Measurements from ENCODE around the gene CDH15. TPM values are rescaled to one million over a fixed set of nuclear protein-coding genes. Genes with fewer than 3 reads are reported as not detected.
A peak's percentile ranks its signal among the peaks of the same experiment; 100 is the strongest.

CDH15 gene
- polyA plus RNA-seq, 1 donor = 340 TPM

GRCh38 chr16:89200124-89200849, 28.7 kb downstream of the CDH15 start, which contains the start of gene SLC22A31:
Gene SLC22A31, minus strand, starts transcription at chr16:89200537. Its CDS starts 36 bp downstream, at chr16:89200501.
- DNase-seq = no peak

- no peak for DNase-seq
Observed at GRCh38 chr16:89200850-89201411, 29.4 kb downstream of the CDH15 start.

- peak; percentile 36 for DNase-seq
Observed at GRCh38 chr16:89201439-89202377, 30.2 kb downstream of the CDH15 start.

GRCh38 chr16:89202422-89203215, 31.1 kb downstream of the CDH15 start:
- no peak for DNase-seq

- no peak for DNase-seq
Observed at GRCh38 chr16:89207993-89208392, 36.4 kb downstream of the CDH15 start.

- DNase-seq = no peak
Observed at GRCh38 chr16:89209522-89210044, 38.0 kb downstream of the CDH15 start.

- no peak for DNase-seq
Observed at GRCh38 chr16:89210165-89210903, 38.8 kb downstream of the CDH15 start.

- no peak for DNase-seq
Observed at GRCh38 chr16:89210904-89211515, 39.5 kb downstream of the CDH15 start.

- DNase-seq = peak; percentile 75
Observed at GRCh38 chr16:89216315-89217137, 45.0 kb downstream of the CDH15 start.

GRCh38 chr16:89217138-89217387, 45.5 kb downstream of the CDH15 start:
- DNase-seq = no peak

- peak; percentile 89 for DNase-seq
Observed at GRCh38 chr16:89217388-89218191, 46.0 kb downstream of the CDH15 start, which contains the start of gene ZNF778. Gene ZNF778, plus strand, starts transcription at chr16:89217703. Its CDS starts 3,425 bp downstream, at chr16:89221128.

GRCh38 chr16:89219365-89219764, 47.8 kb downstream of the CDH15 start:
- no peak for DNase-seq

GRCh38 chr16:89221604-89222003, 50.1 kb downstream of the CDH15 start:
- no peak for DNase-seq

GRCh38 chr16:89222931-89223330, 51.4 kb downstream of the CDH15 start:
- DNase-seq = no peak

GRCh38 chr16:89224665-89225064, 53.1 kb downstream of the CDH15 start:
- no peak for DNase-seq

- DNase-seq = peak; percentile 57
Observed at GRCh38 chr16:89230255-89230654, 58.7 kb downstream of the CDH15 start.

GRCh38 chr16:89232107-89232506, 60.6 kb downstream of the CDH15 start:
- DNase-seq = no peak

GRCh38 chr16:89233678-89234490, 62.3 kb downstream of the CDH15 start:
- DNase-seq = no peak

Measured in hindlimb muscle (tissue), 1 donor.